ENCODE data around the gene RHBG.

GRCh38 chr1:156429313-156430060, 60.5 kb downstream of the RHBG start:
- no peak for TF ChIP-seq CTCF (optimal IDR thresholded peaks at IDR 0.05 in 1 of 3, IDR thresholded peaks at IDR 0.05 in 1 of 3, conservative IDR thresholded peaks at IDR 0.05 in 1 of 3; ENCODE audit: extremely low read depth in 1 of 3, insufficient read depth in 2 of 3, low read length in 3 of 3)
- no peak for TF ChIP-seq EZH2 (IDR thresholded peaks at IDR 0.05; ENCODE audit: low read length)

Measured in keratinocyte (primary cell).